ENCODE results near the gene CNOT2.

- TF ChIP-seq RCOR1 (IDR thresholded peaks at IDR 0.05; ENCODE audit: low read length) (no peak), GABPA (IDR thresholded peaks at IDR 0.05; ENCODE audit: low read depth) (no peak), POLR2AphosphoS5 (IDR thresholded peaks at IDR 0.05; ENCODE audit: low read depth, low read length) (no peak), TEAD4 (IDR thresholded peaks at IDR 0.05; ENCODE audit: borderline replicate concordance, insufficient read depth) (no peak), MEF2A (IDR thresholded peaks at IDR 0.05; ENCODE audit: borderline replicate concordance, low read depth) (no peak), TAF1 (IDR thresholded peaks at IDR 0.05; ENCODE audit: borderline replicate concordance, low read depth, low read length) (no peak)
- TF ChIP-seq, protein P1, sequence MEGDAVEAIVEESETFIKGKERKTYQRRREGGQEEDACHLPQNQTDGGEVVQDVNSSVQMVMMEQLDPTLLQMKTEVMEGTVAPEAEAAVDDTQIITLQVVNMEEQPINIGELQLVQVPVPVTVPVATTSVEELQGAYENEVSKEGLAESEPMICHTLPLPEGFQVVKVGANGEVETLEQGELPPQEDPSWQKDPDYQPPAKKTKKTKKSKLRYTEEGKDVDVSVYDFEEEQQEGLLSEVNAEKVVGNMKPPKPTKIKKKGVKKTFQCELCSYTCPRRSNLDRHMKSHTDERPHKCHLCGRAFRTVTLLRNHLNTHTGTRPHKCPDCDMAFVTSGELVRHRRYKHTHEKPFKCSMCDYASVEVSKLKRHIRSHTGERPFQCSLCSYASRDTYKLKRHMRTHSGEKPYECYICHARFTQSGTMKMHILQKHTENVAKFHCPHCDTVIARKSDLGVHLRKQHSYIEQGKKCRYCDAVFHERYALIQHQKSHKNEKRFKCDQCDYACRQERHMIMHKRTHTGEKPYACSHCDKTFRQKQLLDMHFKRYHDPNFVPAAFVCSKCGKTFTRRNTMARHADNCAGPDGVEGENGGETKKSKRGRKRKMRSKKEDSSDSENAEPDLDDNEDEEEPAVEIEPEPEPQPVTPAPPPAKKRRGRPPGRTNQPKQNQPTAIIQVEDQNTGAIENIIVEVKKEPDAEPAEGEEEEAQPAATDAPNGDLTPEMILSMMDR (IDR thresholded peaks at IDR 0.05), result no peak
Measured at GRCh38 chr12:70258605-70259403, 15.6 kb downstream of the CNOT2 start.

Data from SK-N-SH (cell line).